Measurements from ENCODE around the gene KRTDAP.

Gene KRTDAP

DNA sequence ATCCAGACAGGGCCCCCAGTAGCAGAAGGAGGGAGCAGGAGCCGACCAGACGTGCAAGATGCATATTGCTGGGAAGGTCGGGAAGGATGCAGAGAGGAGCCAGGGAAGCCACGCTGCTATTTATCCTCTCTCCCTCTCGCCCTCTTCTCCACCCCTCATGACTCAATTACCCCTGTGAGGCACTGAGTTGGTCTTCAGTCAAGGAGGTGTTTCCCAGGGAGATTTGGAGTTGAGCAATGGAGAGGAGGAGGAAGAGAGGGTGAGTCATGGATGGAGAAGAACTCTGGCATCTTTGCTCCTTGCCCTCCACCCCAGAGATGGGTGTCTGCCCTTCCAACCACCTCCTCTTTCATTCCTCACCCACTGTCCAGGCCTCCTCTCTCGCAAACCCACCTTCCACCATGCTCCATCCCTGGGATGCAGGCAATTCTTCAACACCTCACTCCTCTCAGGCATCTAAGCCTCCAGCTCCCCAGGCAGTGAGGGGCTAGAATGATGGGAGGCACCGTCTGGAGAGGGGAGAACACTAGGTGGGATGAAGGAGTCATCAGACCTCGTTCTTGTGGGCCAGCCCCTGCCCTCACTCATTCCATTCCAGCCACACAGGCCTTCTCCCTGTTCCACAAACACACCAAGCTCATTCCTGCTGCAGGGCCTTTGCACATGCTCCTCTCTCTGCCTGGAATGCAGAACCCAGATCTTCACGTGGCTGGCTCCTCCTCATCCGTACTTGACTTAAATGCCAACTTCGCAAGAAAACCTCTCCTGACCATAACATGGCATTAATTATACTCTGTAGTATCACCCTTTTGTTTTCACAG is 38.2 kb upstream of the KRTDAP start, which contains the start of gene SBSN:
Gene SBSN, minus strand, starts transcription at position 94 of the 821 bp plus-strand sequence. Its CDS starts 30 bp downstream, at position 64.
- WGBS, result 87% methylated on average over 6 of the region's 11 CpGs

DNA sequence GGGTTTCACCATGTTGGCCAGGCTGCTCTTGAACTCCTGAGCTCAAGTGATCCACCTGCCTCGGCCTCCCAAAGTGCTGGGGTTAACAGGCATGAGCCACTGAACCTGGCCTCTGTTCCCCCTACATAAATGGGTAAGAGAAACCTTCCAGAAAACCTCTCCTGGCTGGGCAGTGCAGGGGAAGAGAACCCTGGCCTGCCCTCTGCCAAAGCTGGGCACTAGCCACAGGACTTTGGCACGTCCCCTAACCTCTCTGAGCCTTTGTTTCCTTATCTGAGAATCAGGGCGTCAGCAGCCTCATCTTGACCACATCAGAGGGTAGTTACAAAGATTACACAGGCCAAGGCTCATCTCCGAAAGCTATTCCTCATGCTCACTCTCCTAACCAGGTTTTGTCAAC is 35.6 kb upstream of the KRTDAP start:
- Histone ChIP-seq H2BK5ac (ENCODE audit: low read depth, low read length, poor library complexity, severe bottlenecking) (no peak overlapping the region), H2AK5ac (ENCODE audit: low read length, severe bottlenecking) (no peak overlapping the region), H4K91ac (ENCODE audit: low read length) (no peak overlapping the region), H3K4me2 (ENCODE audit: low read length, poor library complexity, severe bottlenecking) (no peak overlapping the region), H3K4ac (ENCODE audit: low read depth in 1 of 2, low read length in 2 of 2) (no peak overlapping the region), H3K27me3 (ENCODE audit: control insufficient read depth in 1 of 2, insufficient read depth in 1 of 2, low read length in 2 of 2) (peaks cover 7 to 18% of the 10 kb centered on the region in 2 experiments), H2BK120ac (ENCODE audit: low read depth, low read length) (no peak overlapping the region), H3K18ac (ENCODE audit: low read depth in 1 of 2, low read length in 2 of 2) (no peak overlapping the region), H3K23ac (ENCODE audit: low read length in 2 of 2) (no peak overlapping the region), H2BK12ac (ENCODE audit: low read length in 2 of 2) (no peak overlapping the region), H4K8ac (ENCODE audit: low read length) (no peak overlapping the region), H3K79me1 (replicated peaks; ENCODE audit: low read length, poor library complexity, severe bottlenecking) (no peaks in the 10 kb centered on the region), H3K9me3 (ENCODE audit: control insufficient read depth, low read length) (no peaks in the 10 kb centered on the region), H3K14ac (ENCODE audit: low read length in 2 of 2) (no peak overlapping the region), H3K9ac (ENCODE audit: low read length) (no peak overlapping the region), H3K36me3 (ENCODE audit: control insufficient read depth in 1 of 2, insufficient read depth in 2 of 2, low read depth in 1 of 2, low read length in 2 of 2) (no peaks in the 10 kb centered on the region), H3K27ac (ENCODE audit: low read length, poor library complexity, severe bottlenecking) (no peak overlapping the region), H3K4me3 (ENCODE audit: insufficient read depth in 1 of 2, low read depth in 1 of 2, low read length in 2 of 2) (no peak overlapping the region), H2BK15ac (ENCODE audit: low read depth, poor library complexity, severe bottlenecking) (no peak overlapping the region), H3K4me1 (ENCODE audit: control insufficient read depth, insufficient read depth, low read depth, low read length) (no peaks in the 10 kb centered on the region), H2AFZ (ENCODE audit: low read depth, low read length) (no peak overlapping the region)
- DNase-seq, result no peak
- WGBS, result 72% methylated on average over 4 of the region's 4 CpGs

More for the DNA sequence above, 38.2 kb upstream of the KRTDAP start, which contains the start of gene SBSN:
- Histone ChIP-seq H2AK5ac (ENCODE audit: low read length, severe bottlenecking) (no peak within 1 kb of the TSS), H4K8ac (ENCODE audit: low read length) (no peak within 1 kb of the TSS), H3K27me3 (ENCODE audit: control insufficient read depth in 1 of 2, insufficient read depth in 1 of 2, low read length in 2 of 2) (peaks cover 21 to 30% of the 10 kb centered on the region in 2 experiments), H3K9me3 (ENCODE audit: control insufficient read depth, low read length) (no peaks in the 10 kb centered on the region), H3K27ac (ENCODE audit: low read length, poor library complexity, severe bottlenecking) (no peak within 1 kb of the TSS), H3K14ac (ENCODE audit: low read length in 2 of 2) (peak within 1 kb of the TSS in 1 of 2 experiments; percentile 37), H3K23ac (ENCODE audit: low read length in 2 of 2) (no peak within 1 kb of the TSS), H2BK12ac (ENCODE audit: low read length in 2 of 2) (no peak within 1 kb of the TSS), H3K4me2 (ENCODE audit: low read length, poor library complexity, severe bottlenecking) (no peak within 1 kb of the TSS), H3K18ac (ENCODE audit: low read depth in 1 of 2, low read length in 2 of 2) (no peak within 1 kb of the TSS), H2AFZ (ENCODE audit: low read depth, low read length) (no peak within 1 kb of the TSS), H3K4me3 (ENCODE audit: insufficient read depth in 1 of 2, low read depth in 1 of 2, low read length in 2 of 2) (peak within 1 kb of the TSS in 1 of 2 experiments; percentile 33), H3K9ac (ENCODE audit: low read length) (no peak within 1 kb of the TSS), H3K4me1 (ENCODE audit: control insufficient read depth, insufficient read depth, low read depth, low read length) (no peaks in the 10 kb centered on the region), H2BK5ac (ENCODE audit: low read depth, low read length, poor library complexity, severe bottlenecking) (no peak within 1 kb of the TSS), H4K91ac (ENCODE audit: low read length) (no peak within 1 kb of the TSS), H3K79me1 (replicated peaks; ENCODE audit: low read length, poor library complexity, severe bottlenecking) (no peaks in the 10 kb centered on the region), H2BK120ac (ENCODE audit: low read depth, low read length) (no peak within 1 kb of the TSS), H3K4ac (ENCODE audit: low read depth in 1 of 2, low read length in 2 of 2) (no peak within 1 kb of the TSS), H2BK15ac (ENCODE audit: low read depth, poor library complexity, severe bottlenecking) (no peak within 1 kb of the TSS), H3K36me3 (ENCODE audit: control insufficient read depth in 1 of 2, insufficient read depth in 2 of 2, low read depth in 1 of 2, low read length in 2 of 2) (no peaks in the 10 kb centered on the region)
- peak; percentile 54 for DNase-seq

DNA sequence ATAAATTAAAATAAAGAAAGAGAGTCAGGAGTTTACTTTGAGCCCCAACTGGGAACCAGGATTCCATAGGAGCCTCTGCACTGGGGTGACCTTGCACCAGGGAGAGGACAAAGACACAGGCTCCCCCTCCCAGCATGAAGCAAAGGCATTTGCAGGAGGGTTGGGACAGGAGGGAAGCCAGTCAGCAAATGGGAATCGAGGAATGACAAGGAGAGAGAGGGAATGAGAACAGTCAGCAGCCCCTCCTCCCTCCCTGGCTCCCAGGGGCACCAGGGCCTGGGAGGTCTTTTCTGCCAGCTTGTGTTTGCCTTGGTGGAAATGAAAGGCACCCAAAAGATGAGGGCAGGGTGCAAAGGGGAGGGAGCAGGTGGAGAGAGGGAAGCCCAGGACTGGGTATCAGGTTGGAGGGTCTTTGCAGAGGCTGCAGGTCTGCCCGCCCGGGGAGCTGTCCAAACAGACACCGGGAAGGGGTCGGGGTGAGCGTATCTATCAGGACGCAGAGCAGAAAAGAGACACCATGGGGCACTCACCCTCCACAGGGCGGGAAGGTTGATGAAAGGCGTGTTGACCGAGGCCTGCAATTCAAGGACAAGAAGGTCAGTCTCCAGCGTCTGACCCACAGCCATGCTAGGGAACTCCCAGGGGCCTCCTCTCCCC is 34.0 kb upstream of the KRTDAP start:
- no peaks in the 10 kb centered on the region for H3K36me3 ChIP-seq (ENCODE audit: control insufficient read depth in 1 of 2, insufficient read depth in 2 of 2, low read depth in 1 of 2, low read length in 2 of 2)
- WGBS, result 21% methylated on average over 11 of the region's 11 CpGs

DNA sequence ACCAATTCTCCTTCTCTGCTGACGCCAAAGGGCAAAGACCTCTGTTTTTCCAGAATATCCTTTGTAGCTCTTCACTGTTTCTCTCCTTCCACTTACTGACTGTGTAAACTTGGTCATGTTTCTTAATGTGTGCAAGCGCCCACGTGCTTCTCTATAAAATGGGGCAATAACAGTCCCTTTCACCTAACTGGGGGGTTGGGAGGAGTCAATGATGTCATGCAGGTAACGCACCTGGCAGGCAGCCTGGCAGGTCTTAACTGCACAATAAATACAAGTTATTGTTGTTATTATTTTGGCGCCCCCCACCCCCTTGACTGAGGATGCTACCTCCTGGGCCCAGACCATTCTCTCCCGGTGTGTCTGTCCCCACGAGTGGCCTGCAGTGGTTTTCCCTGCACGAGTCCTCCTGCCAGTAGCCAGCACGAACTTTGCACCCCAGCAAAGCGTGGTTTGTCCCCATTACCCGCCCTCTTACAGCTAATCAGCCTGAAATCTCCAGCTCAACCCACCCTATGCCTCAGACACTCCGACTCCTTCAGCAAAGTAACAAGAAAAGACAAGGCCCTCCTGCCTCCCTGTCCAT is 32.6 kb upstream of the KRTDAP start:
- no peak overlapping the region for H3K14ac ChIP-seq (ENCODE audit: low read length in 2 of 2)
- H3K36me3 ChIP-seq (ENCODE audit: control insufficient read depth in 1 of 2, insufficient read depth in 2 of 2, low read depth in 1 of 2, low read length in 2 of 2), result no peaks in the 10 kb centered on the region
- no peaks in the 10 kb centered on the region for H3K9me3 ChIP-seq (ENCODE audit: control insufficient read depth, low read length)
- no peak overlapping the region for H3K18ac ChIP-seq (ENCODE audit: low read depth in 1 of 2, low read length in 2 of 2)
- no peak overlapping the region for H3K9ac ChIP-seq (ENCODE audit: low read length)
- no peak for DNase-seq
- no peak overlapping the region for H2BK120ac ChIP-seq (ENCODE audit: low read depth, low read length)
- peaks cover 4% of the 10 kb centered on the region for H3K4me1 ChIP-seq (ENCODE audit: control insufficient read depth, insufficient read depth, low read depth, low read length)
- no peak overlapping the region for H2BK12ac ChIP-seq (ENCODE audit: low read length in 2 of 2)
- no peak overlapping the region for H2AFZ ChIP-seq (ENCODE audit: low read depth, low read length)
- no peak overlapping the region for H4K91ac ChIP-seq (ENCODE audit: low read length)
- H3K23ac ChIP-seq (ENCODE audit: low read length in 2 of 2), result no peak overlapping the region
- H2BK15ac ChIP-seq (ENCODE audit: low read depth, poor library complexity, severe bottlenecking), result no peak overlapping the region
- H3K4me2 ChIP-seq (ENCODE audit: low read length, poor library complexity, severe bottlenecking), result no peak overlapping the region
- H3K79me1 ChIP-seq (replicated peaks; ENCODE audit: low read length, poor library complexity, severe bottlenecking), result no peaks in the 10 kb centered on the region
- 75% methylated on average over 12 of the region's 12 CpGs for WGBS
- no peak overlapping the region for H4K8ac ChIP-seq (ENCODE audit: low read length)
- H2BK5ac ChIP-seq (ENCODE audit: low read depth, low read length, poor library complexity, severe bottlenecking), result no peak overlapping the region
- no peak overlapping the region for H3K4me3 ChIP-seq (ENCODE audit: insufficient read depth in 1 of 2, low read depth in 1 of 2, low read length in 2 of 2)
- H3K27me3 ChIP-seq (ENCODE audit: control insufficient read depth in 1 of 2, insufficient read depth in 1 of 2, low read length in 2 of 2), result peaks cover 7 to 18% of the 10 kb centered on the region in 2 experiments
- H2AK5ac ChIP-seq (ENCODE audit: low read length, severe bottlenecking), result no peak overlapping the region
- no peak overlapping the region for H3K4ac ChIP-seq (ENCODE audit: low read depth in 1 of 2, low read length in 2 of 2)
- H3K27ac ChIP-seq (ENCODE audit: low read length, poor library complexity, severe bottlenecking), result no peak overlapping the region

More for the DNA sequence above, 34.0 kb upstream of the KRTDAP start:
- no peak overlapping the region for H3K18ac ChIP-seq (ENCODE audit: low read depth in 1 of 2, low read length in 2 of 2)
- no peak overlapping the region for H2AK5ac ChIP-seq (ENCODE audit: low read length, severe bottlenecking)
- no peak overlapping the region for H4K91ac ChIP-seq (ENCODE audit: low read length)
- no peak overlapping the region for H2BK5ac ChIP-seq (ENCODE audit: low read depth, low read length, poor library complexity, severe bottlenecking)
- no peak for DNase-seq
- H3K14ac ChIP-seq (ENCODE audit: low read length in 2 of 2), result no peak overlapping the region
- H2BK120ac ChIP-seq (ENCODE audit: low read depth, low read length), result no peak overlapping the region
- no peak overlapping the region for H3K4me2 ChIP-seq (ENCODE audit: low read length, poor library complexity, severe bottlenecking)
- H3K79me1 ChIP-seq (replicated peaks; ENCODE audit: low read length, poor library complexity, severe bottlenecking), result no peaks in the 10 kb centered on the region
- H3K4me3 ChIP-seq (ENCODE audit: insufficient read depth in 1 of 2, low read depth in 1 of 2, low read length in 2 of 2), result no peak overlapping the region
- no peak overlapping the region for H3K23ac ChIP-seq (ENCODE audit: low read length in 2 of 2)
- no peak overlapping the region for H4K8ac ChIP-seq (ENCODE audit: low read length)
- no peaks in the 10 kb centered on the region for H3K9me3 ChIP-seq (ENCODE audit: control insufficient read depth, low read length)
- no peak overlapping the region for H3K9ac ChIP-seq (ENCODE audit: low read length)
- H2BK15ac ChIP-seq (ENCODE audit: low read depth, poor library complexity, severe bottlenecking), result no peak overlapping the region
- no peak overlapping the region for H2AFZ ChIP-seq (ENCODE audit: low read depth, low read length)
- H3K27me3 ChIP-seq (ENCODE audit: control insufficient read depth in 1 of 2, insufficient read depth in 1 of 2, low read length in 2 of 2), result peaks cover 7 to 18% of the 10 kb centered on the region in 2 experiments
- H3K4ac ChIP-seq (ENCODE audit: low read depth in 1 of 2, low read length in 2 of 2), result no peak overlapping the region
- no peak overlapping the region for H2BK12ac ChIP-seq (ENCODE audit: low read length in 2 of 2)
- H3K27ac ChIP-seq (ENCODE audit: low read length, poor library complexity, severe bottlenecking), result no peak overlapping the region
- H3K4me1 ChIP-seq (ENCODE audit: control insufficient read depth, insufficient read depth, low read depth, low read length), result no peaks in the 10 kb centered on the region
